HL-60/S4 (cell line): Measurements from ENCODE around the gene TJP1.
"Not testable (repeated sequence)": the region's sequence is repeated elsewhere in the genome, so short reads cannot be mapped to it uniquely, and the experiment has no call there.

Source experiments
- in situ Hi-C: fragments of 300-500 bp; cut with MboI; formaldehyde crosslinking; loops from 2 replicates; pipeline ENCODE4 v1.14.3; 2022; ENCODE audit warnings: low sequenced_read_pairs

The TJP1 gene

GRCh38 chr15:29685156-29686078 lies 136.9 kb downstream of the TJP1 start:
- in situ Hi-C loops = no loop called here

- in situ Hi-C loops = no loop called here
Measured at GRCh38 chr15:29682781-29683180, 139.5 kb downstream of the TJP1 start.

- in situ Hi-C loops = no loop called here
Measured at GRCh38 chr15:29682361-29682760, 139.9 kb downstream of the TJP1 start.

- in situ Hi-C loops = no loop called here
Measured at GRCh38 chr15:29681946-29682345, 140.3 kb downstream of the TJP1 start.

GRCh38 chr15:29681166-29681845 lies 141.0 kb downstream of the TJP1 start:
- in situ Hi-C loops = no loop called here

GRCh38 chr15:29680465-29681165 lies 141.7 kb downstream of the TJP1 start:
- in situ Hi-C loops = no loop called here

- in situ Hi-C loops = no loop called here
Measured at GRCh38 chr15:29678504-29679034, 143.7 kb downstream of the TJP1 start.

- in situ Hi-C loops = no loop called here
Measured at GRCh38 chr15:29677871-29678461, 144.3 kb downstream of the TJP1 start.

GRCh38 chr15:29677455-29677854 lies 144.8 kb downstream of the TJP1 start:
- in situ Hi-C loops = no loop called here

- in situ Hi-C loops = no loop called here
Measured at GRCh38 chr15:29676961-29677402, 145.3 kb downstream of the TJP1 start.

- in situ Hi-C loops = not testable (repeated sequence)
Measured at GRCh38 chr15:29676374-29676960, 145.8 kb downstream of the TJP1 start.

GRCh38 chr15:29675791-29676301 lies 146.4 kb downstream of the TJP1 start:
- in situ Hi-C loops = no loop called here

GRCh38 chr15:29674661-29675533 lies 147.4 kb downstream of the TJP1 start:
- in situ Hi-C loops = no loop called here

GRCh38 chr15:29672923-29673809 lies 149.1 kb downstream of the TJP1 start:
- in situ Hi-C loops = no loop called here

GRCh38 chr15:29672446-29672845 lies 149.8 kb downstream of the TJP1 start:
- in situ Hi-C loops = no loop called here

- in situ Hi-C loops = not testable (repeated sequence)
Measured at GRCh38 chr15:29672046-29672445, 150.2 kb downstream of the TJP1 start.

- in situ Hi-C loops = no loop called here
Measured at GRCh38 chr15:29670998-29671981, 151.0 kb downstream of the TJP1 start.
